HPDE6-E6E7 (cell line): ENCODE results near the gene PSMC1.

ENCODE experiments used
- DNase-seq: peaks from one replicate; pipeline ENCODE4 v3.0.0; 2011; ENCODE audit warnings: missing footprints; ENCODE audit errors: extremely low spot score

PSMC1 gene

DNA sequence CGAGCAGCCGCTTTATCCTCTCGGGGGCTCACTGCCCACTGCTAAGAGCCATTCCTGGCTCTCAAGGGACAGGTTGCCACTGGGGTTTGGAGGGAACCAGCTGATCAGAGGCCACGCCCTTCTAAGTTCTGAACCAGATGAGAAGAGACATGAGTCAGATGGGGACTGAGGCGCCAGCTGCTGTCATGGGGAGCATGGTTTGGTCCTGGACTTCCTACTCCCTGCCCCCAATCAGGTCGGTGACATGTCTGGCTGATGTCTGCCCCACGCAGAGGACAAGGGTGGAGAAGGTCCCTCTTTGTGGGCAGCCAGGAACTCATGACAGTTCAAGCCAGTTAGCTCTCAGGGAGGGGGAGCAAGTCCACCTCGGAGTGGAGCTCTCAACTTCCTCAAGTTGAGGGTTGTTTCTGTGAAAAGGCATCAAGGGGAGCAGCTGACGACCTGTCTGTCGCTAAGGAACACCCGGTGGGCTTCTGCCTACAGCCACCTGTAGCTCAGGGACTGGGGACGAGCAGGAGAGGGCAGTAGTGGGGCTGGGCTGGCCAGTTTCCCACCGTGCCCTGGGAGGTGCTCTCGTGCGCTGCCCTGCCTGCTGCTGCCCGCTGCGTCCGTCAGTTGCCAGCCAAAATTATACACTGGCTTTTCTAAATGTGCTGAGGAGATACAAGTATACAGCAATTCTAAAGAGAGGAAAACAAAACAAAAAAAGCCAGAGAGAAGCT lies 20.5 kb downstream of the PSMC1 start:
- DNase-seq, result no peak

DNA sequence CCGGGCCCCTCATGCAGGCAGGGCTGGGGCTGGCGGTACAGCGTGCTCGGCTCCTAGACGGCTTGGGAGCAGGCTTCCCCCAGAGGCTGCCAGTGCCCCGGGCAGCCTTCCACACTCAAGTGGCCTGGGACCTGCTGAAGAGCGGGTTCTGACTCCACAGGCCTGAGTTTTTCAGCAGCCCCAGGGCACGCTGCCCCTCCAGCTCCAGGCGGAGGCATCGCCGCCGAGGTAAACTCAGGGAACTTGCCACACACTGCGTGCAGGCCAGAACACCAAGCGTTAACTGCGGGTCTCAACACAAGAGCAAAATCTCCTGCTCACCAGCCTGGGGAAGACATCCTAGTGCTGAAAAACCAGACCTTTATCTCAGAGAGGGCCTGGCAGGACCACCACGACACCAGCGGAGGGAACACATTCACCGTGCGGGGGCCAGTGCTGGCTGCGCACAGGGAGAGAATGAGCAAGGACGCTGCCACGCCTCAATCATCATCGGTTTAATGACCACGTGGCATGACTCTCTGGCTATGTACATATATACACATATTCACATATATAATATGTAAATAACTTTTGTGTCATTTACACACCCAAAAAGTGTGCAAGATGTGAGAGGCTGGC lies 21.3 kb downstream of the PSMC1 start:
- DNase-seq, result no peak

DNA sequence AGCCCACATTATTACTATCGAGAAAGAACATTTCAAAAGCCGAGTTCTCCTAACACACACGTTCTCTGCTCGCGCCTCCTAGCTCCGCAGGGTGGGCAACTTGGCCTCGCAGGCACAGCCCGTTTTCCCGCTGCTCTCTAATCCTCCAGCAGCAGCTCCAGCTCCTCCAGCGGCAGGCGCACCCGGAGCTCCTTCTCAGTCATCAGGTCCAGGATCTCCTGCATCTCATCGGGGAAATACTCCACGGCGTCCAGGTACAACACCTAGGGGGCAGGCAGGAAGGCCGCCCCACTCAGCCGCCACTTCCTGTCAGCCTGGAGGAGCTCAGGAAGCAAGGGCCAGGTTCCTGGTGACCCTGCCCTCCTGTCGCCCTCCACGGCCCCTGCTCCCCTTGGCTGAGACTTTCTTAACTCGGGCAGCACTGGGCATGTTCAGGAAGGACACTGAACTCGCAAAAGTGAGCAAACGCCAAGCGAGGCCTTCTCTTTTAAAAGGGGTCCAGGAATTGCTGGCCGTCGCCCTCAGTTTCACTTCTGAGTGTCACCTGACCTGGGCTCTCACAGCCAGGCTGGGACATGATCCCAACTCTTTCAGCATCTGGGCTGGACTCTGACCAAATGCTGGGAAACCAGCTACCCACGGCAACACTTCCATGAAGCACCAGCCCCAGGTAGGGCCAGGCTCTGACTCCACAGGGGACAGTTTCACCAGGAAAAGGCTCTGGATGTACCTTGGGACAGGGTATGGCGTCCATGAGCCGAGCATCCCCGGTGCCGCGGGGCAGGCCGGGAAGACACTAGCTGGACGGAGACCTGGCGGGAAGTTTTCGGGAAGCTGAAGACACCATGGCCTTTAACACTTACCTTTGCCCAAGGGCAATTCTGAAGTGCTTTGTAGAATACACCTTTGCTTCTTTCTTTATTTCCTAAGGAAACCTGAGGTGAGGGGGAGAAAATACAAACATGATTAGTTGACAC lies 22.1 kb downstream of the PSMC1 start:
- no peak for DNase-seq

DNA sequence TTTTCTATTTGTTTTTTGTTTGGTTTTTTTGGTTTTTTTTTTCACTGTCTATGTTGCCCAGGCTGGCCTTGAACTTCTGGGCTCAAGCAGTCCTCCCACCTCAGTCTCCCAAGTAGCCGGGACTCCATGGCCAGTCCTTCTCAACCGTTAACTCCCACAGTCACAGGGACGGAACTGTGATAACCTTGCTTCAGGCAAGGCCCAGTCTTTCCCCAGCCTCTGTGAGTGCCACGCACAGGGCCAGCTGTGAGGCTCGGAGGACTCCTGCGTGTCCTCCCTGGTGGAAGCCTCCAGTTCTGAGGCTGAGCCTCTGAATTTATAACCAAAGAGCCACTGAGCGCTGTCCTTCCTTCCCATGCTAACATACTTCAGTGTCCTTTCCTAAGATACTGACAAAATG lies 23.7 kb downstream of the PSMC1 start:
- no peak for DNase-seq

DNA sequence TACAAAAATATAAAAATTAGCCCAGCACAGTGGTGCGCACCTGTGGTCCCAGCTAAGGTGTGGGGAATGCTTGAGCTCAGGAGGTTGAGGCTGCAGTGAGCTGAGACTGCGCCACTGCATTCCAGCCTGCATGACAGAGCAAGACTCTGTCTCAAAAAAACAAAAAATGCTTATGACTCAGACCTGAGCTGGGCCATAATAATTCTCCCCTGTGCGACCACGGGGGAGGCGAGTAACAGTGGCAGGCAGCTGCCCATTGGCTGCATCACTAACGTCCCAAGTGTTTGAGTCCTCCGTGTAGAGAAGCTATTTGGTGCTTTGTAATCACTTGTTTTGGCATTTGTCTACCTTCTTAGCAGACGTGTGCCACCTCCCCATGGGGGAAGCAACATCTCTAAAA lies 24.9 kb downstream of the PSMC1 start:
- peak; percentile 61 for DNase-seq

GRCh38 chr14:90281756-90282155 lies 25.4 kb downstream of the PSMC1 start:
- DNase-seq, result no peak

DNA sequence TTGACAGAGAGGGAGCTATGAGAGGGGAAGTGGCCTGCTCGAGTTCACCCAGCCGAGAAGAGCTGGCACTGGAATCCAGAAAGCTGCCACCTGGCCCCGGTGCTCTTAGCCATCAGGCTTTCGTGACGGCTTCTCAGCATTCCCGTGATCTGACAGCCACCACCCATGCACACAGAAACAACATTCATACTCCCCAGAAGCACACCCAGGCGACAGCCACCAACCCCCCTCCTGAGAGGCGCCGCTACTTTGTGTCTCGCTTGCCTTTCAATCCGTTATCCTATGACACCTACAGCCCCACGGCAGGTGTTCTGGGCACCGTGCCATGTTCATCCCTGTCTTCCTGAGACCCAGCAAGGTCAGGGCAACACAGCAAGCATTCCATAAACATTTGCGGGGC lies 31.4 kb downstream of the PSMC1 start:
- no peak for DNase-seq

- DNase-seq, result no peak
These were observed 32.5 kb downstream of the PSMC1 start for GRCh38 chr14:90288651-90289355.

GRCh38 chr14:90290337-90291011 lies 34.1 kb downstream of the PSMC1 start:
- no peak for DNase-seq

- DNase-seq, result no peak
These were observed 35.3 kb downstream of the PSMC1 start for GRCh38 chr14:90291699-90292098.

DNA sequence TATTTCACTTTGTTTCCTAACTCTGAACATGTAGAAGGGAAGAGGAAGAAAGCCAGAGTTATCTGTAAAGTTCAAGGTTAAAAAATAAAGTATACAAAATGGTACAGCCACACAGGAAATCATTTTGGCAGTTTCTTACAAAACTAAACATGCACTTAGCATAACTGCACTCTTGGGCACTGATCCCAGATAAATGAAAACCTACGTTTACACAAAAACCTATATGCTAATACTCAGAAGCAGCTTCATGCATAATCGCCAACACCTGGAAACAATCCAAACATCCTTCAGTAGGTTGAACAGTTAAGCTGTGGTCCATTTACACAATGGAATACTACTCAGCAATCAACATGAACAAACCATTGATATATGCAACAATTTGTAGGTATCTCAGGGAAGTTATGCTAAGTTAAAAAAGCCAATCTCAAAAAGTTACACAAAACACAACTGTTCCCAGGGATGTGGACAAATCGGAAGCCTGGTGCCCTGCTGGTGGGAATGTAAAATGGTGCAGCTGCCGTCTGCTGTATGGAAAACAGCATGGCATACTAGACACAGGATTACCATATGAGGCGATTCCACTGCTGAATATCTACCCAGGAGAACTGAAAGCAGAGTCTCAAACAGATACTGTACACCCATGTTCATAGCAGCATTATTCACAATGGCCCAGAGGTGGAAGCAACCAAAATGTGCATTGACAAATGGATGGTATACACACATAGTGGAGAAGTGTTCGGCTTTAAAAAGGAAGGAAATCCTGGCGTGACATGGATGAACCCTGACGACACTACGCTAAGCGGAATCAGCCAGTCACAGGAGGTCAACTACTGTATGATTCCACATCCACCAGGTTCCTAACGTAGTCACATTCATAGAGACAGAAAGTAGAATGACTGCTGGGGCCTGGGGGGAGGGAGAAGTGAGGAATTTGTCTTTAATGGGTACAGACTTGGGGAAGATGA lies 37.7 kb downstream of the PSMC1 start:
- DNase-seq, result no peak

DNA sequence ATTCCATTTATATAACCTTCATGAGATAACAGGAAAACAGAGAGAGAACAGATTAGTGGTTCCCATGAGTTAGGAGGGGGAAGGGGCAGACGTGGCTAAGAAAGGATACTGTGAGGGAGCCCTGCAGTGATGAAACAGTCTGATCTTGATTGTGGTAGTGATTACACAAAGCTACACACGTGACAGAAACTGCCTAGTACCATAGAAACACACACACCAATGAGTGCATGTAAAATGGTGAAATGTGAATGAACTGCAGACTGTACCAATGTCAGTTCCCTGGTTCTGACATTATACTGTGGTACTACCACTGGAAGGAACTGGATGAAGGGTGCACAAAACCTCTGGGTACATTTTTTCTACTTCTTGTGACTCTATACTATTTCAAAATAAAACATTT lies 38.5 kb downstream of the PSMC1 start:
- DNase-seq, result no peak

DNA sequence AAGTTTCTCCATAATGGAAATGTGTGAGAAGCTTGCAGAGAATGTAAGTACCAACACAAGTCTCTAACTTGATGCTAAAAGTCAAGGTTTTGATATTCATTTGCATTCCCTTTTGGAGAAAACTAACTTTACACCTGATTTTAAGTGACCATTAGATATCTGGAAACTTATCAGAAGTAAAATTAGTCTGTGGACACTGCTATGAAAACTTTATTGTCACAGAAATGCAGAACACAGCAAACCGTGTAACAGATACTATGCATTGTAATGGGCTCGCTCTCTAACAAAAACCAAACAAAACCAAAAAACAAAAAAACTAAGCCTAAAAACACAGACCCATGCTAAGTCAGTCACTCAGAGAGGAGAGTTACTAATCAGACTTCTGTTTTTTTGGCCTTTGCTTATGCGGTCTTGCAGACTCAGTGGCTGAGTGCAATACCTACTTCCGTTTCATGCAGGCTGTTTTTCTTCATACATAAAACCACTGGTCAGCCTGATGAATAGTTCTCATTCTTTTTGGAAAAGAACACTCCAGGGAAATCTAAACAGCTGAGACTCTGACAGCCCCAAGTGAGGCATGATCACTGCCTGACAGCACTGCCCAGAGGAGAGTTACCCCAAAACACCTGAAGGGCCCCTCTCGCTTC lies 39.6 kb downstream of the PSMC1 start:
- DNase-seq, result no peak

DNA sequence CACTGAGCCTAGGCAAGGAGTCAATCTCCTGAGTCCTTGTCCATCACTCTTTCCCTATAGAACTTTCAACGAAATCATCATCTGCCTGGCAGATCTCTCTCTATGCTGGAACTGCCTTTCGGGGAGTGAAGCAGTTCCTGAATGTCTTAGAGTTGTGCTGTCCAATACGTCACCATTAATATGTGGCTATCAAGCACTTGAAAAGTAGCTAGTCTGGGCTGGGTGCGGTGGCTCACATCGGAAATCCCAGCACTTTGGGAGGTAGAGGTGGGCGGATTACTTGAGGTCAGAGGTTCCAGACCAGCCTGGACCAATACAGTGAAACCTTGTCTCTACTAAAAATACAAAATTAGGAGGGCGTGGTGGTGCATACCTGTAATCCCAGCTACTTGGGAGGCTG lies 40.3 kb downstream of the PSMC1 start:
- DNase-seq, result no peak

DNA sequence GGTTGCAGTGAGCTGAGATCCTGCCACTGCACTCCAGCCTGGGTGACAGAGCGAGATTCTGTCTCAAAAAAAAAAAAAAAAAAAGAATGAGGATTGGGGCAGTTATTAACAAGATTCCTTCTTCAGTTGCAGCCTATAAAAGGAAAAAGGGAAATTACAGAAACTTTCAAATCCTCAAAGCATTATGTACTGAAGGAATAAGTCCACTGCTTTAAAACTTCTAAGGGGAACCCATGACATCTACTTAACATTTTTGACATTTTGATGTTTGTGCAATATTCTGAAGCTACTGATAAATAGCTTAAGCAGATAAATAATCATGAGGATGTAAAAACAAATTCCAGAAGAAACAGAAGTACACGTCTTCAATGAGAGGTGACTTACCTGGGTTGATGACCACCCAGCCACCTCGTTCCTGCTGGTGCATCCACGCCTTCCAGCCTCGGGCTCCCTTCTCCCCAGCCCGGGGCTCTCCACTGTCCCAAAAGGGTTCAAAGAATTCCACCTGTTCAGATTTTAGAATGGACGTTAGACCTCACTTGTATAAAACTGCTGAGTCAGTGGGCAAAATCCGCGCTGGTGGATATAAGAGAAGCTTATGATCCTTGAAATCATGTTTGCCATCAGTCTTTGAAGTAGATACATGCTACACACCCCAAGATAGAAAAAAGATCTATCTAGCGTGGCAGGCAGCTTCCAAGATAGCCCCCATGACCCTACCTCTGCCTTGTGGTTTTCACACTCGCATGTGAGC lies 41.7 kb downstream of the PSMC1 start:
- DNase-seq, result no peak

DNA sequence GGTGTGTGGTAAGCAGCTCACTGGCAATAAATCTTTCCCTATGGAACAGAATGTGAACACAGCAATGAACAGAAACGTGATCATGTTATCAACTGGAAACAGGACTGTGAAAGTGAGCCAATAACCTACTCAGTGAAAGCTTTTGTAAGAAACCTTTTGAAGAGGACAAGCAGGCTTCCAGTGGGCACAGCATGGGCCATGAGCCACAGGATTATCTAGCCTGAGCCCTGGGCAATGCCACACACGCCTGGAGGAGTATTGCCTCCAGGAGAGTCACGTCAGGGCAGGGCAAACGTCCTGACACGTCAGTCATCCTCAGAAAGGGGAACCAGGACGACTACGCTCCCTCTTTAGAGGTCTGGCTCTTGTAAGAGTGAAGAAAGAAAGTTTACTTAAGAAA lies 43.1 kb downstream of the PSMC1 start:
- no peak for DNase-seq

GRCh38 chr14:90300611-90301047 lies 44.3 kb downstream of the PSMC1 start:
- DNase-seq, result no peak

DNA sequence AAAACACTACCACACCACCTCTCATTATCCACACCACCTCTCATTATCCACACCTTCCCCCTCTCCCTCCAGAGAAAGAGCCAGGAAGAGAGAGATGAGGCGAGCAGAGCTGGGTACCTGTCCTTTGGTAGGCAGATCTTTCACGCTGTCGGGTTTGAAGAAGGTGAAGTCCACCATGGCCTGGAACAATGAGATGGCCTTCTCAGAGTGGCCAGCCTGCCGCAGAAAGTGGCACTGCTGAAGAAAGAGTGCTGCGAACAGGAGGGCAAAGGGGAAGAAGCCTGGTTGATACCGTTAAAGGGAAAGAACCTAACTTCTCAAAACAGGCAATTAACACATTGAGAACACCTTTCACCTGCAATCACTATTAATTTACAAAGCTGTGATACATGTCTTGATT lies 44.8 kb downstream of the PSMC1 start:
- DNase-seq, result no peak

GRCh38 chr14:90301668-90302090 lies 45.3 kb downstream of the PSMC1 start:
- peak; percentile 54 for DNase-seq
